GM23248 (cell line): ENCODE measurements around the gene FCRL2.

Source experiments
- EZH2 ChIP-seq: fragments of 200-600 bp; sonication (generic); IDR thresholded peaks from 2 replicates; pipeline ENCODE4 v1.6.1; 2018; ENCODE audit warnings: antibody characterized with exemption, mild to moderate bottlenecking; ENCODE audit not compliant: insufficient read depth, poor library complexity, severe bottlenecking
- EZH2phosphoT487 ChIP-seq: fragments of 200-600 bp; sonication (generic); IDR thresholded peaks from 2 replicates; pipeline ENCODE4 v1.6.1; 2018; ENCODE audit warnings: antibody characterized with exemption, moderate library complexity, mild to moderate bottlenecking, low read depth; ENCODE audit not compliant: insufficient read depth

- no peak for TF ChIP-seq EZH2
- TF ChIP-seq EZH2phosphoT487 = no peak
These were observed 76.6 kb downstream of the FCRL2 start for GRCh38 chr1:157700305-157700704.
